Body of pancreas (tissue), 4 donors: ENCODE results near the gene GRID2. TPM values are rescaled to one million over a fixed set of nuclear protein-coding genes. Genes with fewer than 3 reads are reported as not detected.

Experiments used
- ATAC-seq: fragments of 150-250 bp; one replicate; pipeline ENCODE4 v1.9.1; 2016
- DNase-seq, 4 donors: peaks; one replicate each; pipeline ENCODE4 v3.0.0-alpha.2; 2019
- H3K27ac ChIP-seq, 4 donors: fragments of 200-600 bp; sonication (generic); 1 replicate in 3 of 4; 2 replicates in 1 of 4; pipeline versions ENCODE4 v1.5.1 to v1.6.1; 2016 to 2019; ENCODE audit warnings: mild to moderate bottlenecking in 1 of 4, mixed read lengths in 1 of 4, moderate library complexity in 1 of 4
- H3K27me3 ChIP-seq, 2 donors: fragments of 200-600 bp; sonication (generic); one replicate each; pipeline ENCODE4 v1.6.0; 2016; ENCODE audit warnings: mild to moderate bottlenecking in 1 of 2
- H3K36me3 ChIP-seq, 2 donors: fragments of 200-600 bp; sonication (generic); replicated peaks in 1 of 2; 2 replicates each; pipeline ENCODE4 v1.5.1; 2016; ENCODE audit warnings: low read depth in 2 of 2; ENCODE audit not compliant: insufficient read depth in 1 of 2
- H3K4me1 ChIP-seq: fragments of 200-600 bp; sonication (generic); one replicate; pipeline ENCODE4 v1.6.0; 2016
- H3K4me3 ChIP-seq, 2 donors: fragments of 200-600 bp; sonication (generic); 1 replicate in 1 of 2; 2 replicates in 1 of 2; pipeline ENCODE4 v1.5.1; 2016 to 2019
- H3K9me3 ChIP-seq, 3 donors: fragments of 200-600 bp; sonication (generic); 1 replicate in 2 of 3; 2 replicates in 1 of 3; pipeline ENCODE4 v1.5.1; 2016
- CTCF ChIP-seq, 7 experiments: fragments of 450-650 bp in 4 of 7; fragments of 200-600 bp in 3 of 7; sonication (generic) in 3 of 7; IDR thresholded peaks; one replicate each; pipeline ENCODE4 v1.5.1; 2016 to 2019; ENCODE audit warnings: antibody characterized with exemption in 7 of 7
- POLR2A ChIP-seq, 3 donors: fragments of 450-650 bp; IDR thresholded peaks; one replicate each; pipeline ENCODE4 v1.6.1; 2016; ENCODE audit warnings: antibody characterized with exemption in 3 of 3, mild to moderate bottlenecking in 2 of 3
- WGBS, 2 donors: methylation state at CpG; one replicate each; pipeline ENCODE4 v1.1.5; 2017; 5-methylcytosine and 5-hydroxymethylcytosine counted together
- intact Hi-C: fragments of 100-400 bp; cut with DNase I; formaldehyde crosslinking; loops from one replicate; pipeline ENCODE4 v1.15.1; 2023
- total RNA-seq, 2 donors: library from RNA; depleted of rRNA; stranded (reverse); fragments of >200 nt; gene quantifications; one replicate each; pipeline ENCODE4 v1.1.0, GENCODE V29; 2016

GRID2 gene
- total RNA-seq, 2 donors from 2014 or later = not detected

GRCh38 chr4:92520563-92520962, 216.8 kb downstream of the GRID2 start:
- no peaks in the 10 kb centered on the region for H3K9me3 ChIP-seq
- TF ChIP-seq CTCF (IDR thresholded peaks at IDR 0.05) = no peak
- no peak for TF ChIP-seq POLR2A (IDR thresholded peaks at IDR 0.05)
- no peaks in the 10 kb centered on the region for H3K36me3 ChIP-seq
- WGBS, 2 donors = 84% methylated on average over 2 of the region's 2 CpGs
- no peaks in the 10 kb centered on the region for H3K4me1 ChIP-seq
- ATAC-seq (no peak), DNase-seq (no peak)
- intact Hi-C loops = no loop called here
- no peak overlapping the region for H3K4me3 ChIP-seq
- no peaks in the 10 kb centered on the region for H3K27me3 ChIP-seq
- H3K27ac ChIP-seq = no peak overlapping the region

DNA sequence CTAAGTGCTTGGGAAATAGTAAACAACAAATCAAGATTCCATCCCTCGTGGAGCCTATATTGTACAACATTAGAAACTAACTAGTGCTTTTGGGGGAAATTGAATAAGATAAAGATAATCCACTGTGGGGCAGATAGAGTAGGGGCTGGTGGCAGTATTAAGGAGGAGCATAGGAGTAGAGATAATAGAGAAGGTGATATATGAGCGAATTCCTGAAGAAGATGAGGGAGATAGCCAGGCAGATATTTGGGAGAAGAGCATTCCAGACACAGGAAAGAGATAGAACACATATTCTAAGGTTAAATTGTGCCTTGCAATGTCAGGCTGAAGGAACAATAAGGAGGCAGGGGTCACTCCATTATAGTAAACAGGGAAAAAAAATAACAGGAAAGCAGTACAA, 218.2 kb downstream of the GRID2 start:
- intact Hi-C loops = no loop called here
- H3K27ac ChIP-seq = no peak overlapping the region
- 49 to 57% methylated on average over 2 of the region's 2 CpGs for WGBS, 2 donors

GRCh38 chr4:92522356-92522755, 218.6 kb downstream of the GRID2 start:
- no peak overlapping the region for H3K27ac ChIP-seq
- ATAC-seq = no peak
- no peaks in the 10 kb centered on the region for H3K27me3 ChIP-seq
- no peaks in the 10 kb centered on the region for H3K9me3 ChIP-seq
- DNase-seq = no peak
- TF ChIP-seq CTCF (IDR thresholded peaks at IDR 0.05) (no peak), POLR2A (IDR thresholded peaks at IDR 0.05) (no peak)
- 31 to 39% methylated on average over 3 of the region's 3 CpGs for WGBS, 2 donors
- H3K36me3 ChIP-seq = no peaks in the 10 kb centered on the region
- no peaks in the 10 kb centered on the region for H3K4me1 ChIP-seq
- intact Hi-C loops = no loop called here
- no peak overlapping the region for H3K4me3 ChIP-seq

More for the DNA sequence above, 218.2 kb downstream of the GRID2 start:
- Histone ChIP-seq H3K4me1 (no peaks in the 10 kb centered on the region), H3K4me3 (no peak overlapping the region), H3K9me3 (no peaks in the 10 kb centered on the region), H3K27me3 (no peaks in the 10 kb centered on the region), H3K36me3 (no peaks in the 10 kb centered on the region)
- no peak for DNase-seq
- no peak for ATAC-seq
- TF ChIP-seq CTCF (IDR thresholded peaks at IDR 0.05) (no peak), POLR2A (IDR thresholded peaks at IDR 0.05) (no peak)

DNA sequence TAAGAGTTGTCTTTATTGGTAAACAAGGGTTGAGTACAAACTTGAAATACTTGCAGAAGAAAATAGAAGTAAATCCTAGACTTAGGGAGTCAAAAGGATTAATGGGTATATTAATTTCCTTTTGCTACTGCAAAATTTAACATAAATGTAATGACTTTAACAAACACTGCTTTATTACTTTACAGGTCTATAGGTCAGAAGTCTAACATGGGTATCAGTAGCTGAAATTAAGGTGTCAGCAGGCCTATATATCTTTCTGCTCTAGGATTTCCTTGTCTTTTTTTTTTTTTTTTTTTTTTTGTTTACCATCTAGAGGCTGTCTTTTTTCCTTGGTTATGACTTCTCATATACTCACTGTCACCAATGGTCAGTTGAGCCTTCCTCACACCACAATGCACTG, 220.4 kb downstream of the GRID2 start:
- DNase-seq (no peak), ATAC-seq (no peak)
- no peak for TF ChIP-seq CTCF (IDR thresholded peaks at IDR 0.05)
- no peak for TF ChIP-seq POLR2A (IDR thresholded peaks at IDR 0.05)
- Histone ChIP-seq H3K9me3 (no peaks in the 10 kb centered on the region), H3K36me3 (no peaks in the 10 kb centered on the region), H3K27ac (no peak overlapping the region), H3K4me1 (no peaks in the 10 kb centered on the region), H3K4me3 (no peak overlapping the region), H3K27me3 (no peaks in the 10 kb centered on the region)
- intact Hi-C loops = no loop called here

DNA sequence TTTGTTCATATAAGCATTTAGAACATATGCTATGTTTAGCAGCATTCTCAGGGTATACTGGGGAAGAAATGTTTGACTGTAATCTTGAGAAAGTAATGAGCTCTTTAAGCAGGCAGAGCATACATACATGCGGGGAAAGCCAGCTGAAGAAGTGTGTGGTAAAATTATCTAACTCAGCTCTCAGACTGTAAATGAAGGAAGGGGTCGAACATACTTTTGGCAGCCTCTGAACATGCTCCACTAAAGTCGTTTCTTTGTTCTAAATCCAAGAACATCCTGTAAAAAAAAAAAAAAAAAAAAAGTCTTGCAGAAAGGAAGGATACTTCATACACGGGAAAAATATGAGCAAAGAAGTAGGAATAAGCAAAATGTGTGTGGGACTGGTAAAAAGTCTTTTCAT, 224.8 kb downstream of the GRID2 start:
- TF ChIP-seq CTCF (IDR thresholded peaks at IDR 0.05) = no peak
- no peak for TF ChIP-seq POLR2A (IDR thresholded peaks at IDR 0.05)
- no peaks in the 10 kb centered on the region for H3K27me3 ChIP-seq
- no peak overlapping the region for H3K27ac ChIP-seq
- no peaks in the 10 kb centered on the region for H3K9me3 ChIP-seq
- ATAC-seq = no peak
- no peak for DNase-seq
- WGBS, 2 donors = 56 to 59% methylated on average over 4 of the region's 4 CpGs
- intact Hi-C loops = no loop called here
- H3K4me1 ChIP-seq = no peaks in the 10 kb centered on the region
- no peaks in the 10 kb centered on the region for H3K36me3 ChIP-seq
- H3K4me3 ChIP-seq = no peak overlapping the region
